Middle frontal gyrus (tissue), 1 donor: ENCODE measurements around the gene FCHO1.
"Not testable (repeated sequence)": the region's sequence is repeated elsewhere in the genome, so short reads cannot be mapped to it uniquely, and the experiment has no call there.

Source experiments
- DNase-seq: peaks from one replicate; pipeline ENCODE4 v3.0.0-alpha.2; 2015; ENCODE audit warnings: low spot score; ENCODE audit errors: extremely low spot score

The FCHO1 gene

GRCh38 chr19:17794412-17794730 is 43.1 kb downstream of the FCHO1 start:
- no peak for DNase-seq

GRCh38 chr19:17794731-17795494 is 43.6 kb downstream of the FCHO1 start, which contains the start of gene B3GNT3:
Gene B3GNT3 (plus strand): TSS chr19:17795138. CDS start chr19:17807808, 12,670 bp downstream.
- DNase-seq: no peak

GRCh38 chr19:17795495-17795856 is 44.2 kb downstream of the FCHO1 start:
- no peak for DNase-seq

GRCh38 chr19:17796013-17796837 is 44.9 kb downstream of the FCHO1 start:
- no peak for DNase-seq

GRCh38 chr19:17796838-17797423 is 45.7 kb downstream of the FCHO1 start:
- DNase-seq: no peak

GRCh38 chr19:17797424-17798201 is 46.3 kb downstream of the FCHO1 start:
- DNase-seq: no peak

- not testable (repeated sequence) for DNase-seq
These were observed 47.3 kb downstream of the FCHO1 start for GRCh38 chr19:17798599-17798998.

- no peak for DNase-seq
These were observed 51.0 kb downstream of the FCHO1 start for GRCh38 chr19:17802137-17802858.

GRCh38 chr19:17803264-17803896 is 52.1 kb downstream of the FCHO1 start:
- DNase-seq: no peak

- DNase-seq: no peak
These were observed 54.1 kb downstream of the FCHO1 start for GRCh38 chr19:17805427-17805826.

- DNase-seq: no peak
These were observed 55.7 kb downstream of the FCHO1 start for GRCh38 chr19:17806945-17807344.

- DNase-seq: no peak
These were observed 56.5 kb downstream of the FCHO1 start for GRCh38 chr19:17807731-17808316.

GRCh38 chr19:17811103-17811502 is 59.8 kb downstream of the FCHO1 start:
- no peak for DNase-seq

GRCh38 chr19:17811681-17812080 is 60.4 kb downstream of the FCHO1 start:
- no peak for DNase-seq

GRCh38 chr19:17812099-17812498 is 60.8 kb downstream of the FCHO1 start:
- no peak for DNase-seq

GRCh38 chr19:17817668-17818363 is 66.5 kb downstream of the FCHO1 start:
- DNase-seq: no peak

GRCh38 chr19:17821190-17821589 is 69.9 kb downstream of the FCHO1 start, which contains the start of gene INSL3:
Gene INSL3 (minus strand): TSS chr19:17821519. CDS start chr19:17821506, 13 bp downstream.
- DNase-seq: no peak

- DNase-seq: no peak
These were observed 73.1 kb downstream of the FCHO1 start for GRCh38 chr19:17824339-17824738.

GRCh38 chr19:17826508-17827056 is 75.3 kb downstream of the FCHO1 start:
- no peak for DNase-seq
